CD4-positive, alpha-beta T cell treated with Interleukin-12 subunit alpha and Interleukin-12 subunit beta, for 1 hour (primary cell): ENCODE data around the gene RFT1.
"Not testable (repeated sequence)": the region's sequence is repeated elsewhere in the genome, so short reads cannot be mapped to it uniquely, and the experiment has no call there.

ENCODE experiments used
- DNase-seq: peaks from one replicate; pipeline ENCODE4 v3.0.0-alpha.2; 2020

RFT1 gene

DNA sequence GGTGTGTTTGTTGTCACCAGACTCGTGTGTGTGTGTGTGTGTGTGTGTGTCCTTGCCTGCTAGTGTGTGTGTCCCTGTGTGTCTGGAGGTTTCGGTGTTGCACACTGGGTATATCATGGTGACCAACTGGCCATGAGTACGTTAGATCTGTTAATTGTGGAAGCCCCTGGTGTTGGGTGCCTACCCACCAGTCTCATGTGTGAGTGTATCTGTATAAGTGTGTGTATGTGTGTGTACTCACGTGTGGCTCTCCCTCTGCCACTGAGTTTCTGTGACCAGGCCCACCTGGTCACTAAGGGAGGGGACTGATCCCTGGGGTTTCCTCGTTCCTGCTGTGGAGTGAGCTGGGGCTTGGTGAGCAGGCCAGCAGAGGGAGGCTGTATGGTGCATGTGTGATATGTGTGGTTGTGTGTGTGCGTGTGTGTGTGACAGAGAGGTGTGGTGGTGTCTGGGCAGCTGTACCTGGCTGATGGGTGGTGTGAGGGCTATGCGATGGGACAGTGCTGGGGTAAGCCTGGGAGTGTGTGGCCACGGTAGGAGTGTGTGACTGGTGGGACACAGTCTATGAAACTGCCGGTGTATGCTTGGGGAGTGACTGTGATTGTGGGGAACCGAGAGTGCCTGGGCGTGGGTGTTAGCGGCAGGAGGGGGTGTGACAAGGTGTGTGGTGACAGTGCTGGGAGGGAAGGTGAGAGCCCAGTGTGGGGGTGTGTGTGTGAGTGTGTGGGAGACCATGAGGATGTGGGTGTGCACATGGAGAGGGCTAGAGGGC lies 32.6 kb upstream of the RFT1 start:
- peak; percentile 74 for DNase-seq

DNA sequence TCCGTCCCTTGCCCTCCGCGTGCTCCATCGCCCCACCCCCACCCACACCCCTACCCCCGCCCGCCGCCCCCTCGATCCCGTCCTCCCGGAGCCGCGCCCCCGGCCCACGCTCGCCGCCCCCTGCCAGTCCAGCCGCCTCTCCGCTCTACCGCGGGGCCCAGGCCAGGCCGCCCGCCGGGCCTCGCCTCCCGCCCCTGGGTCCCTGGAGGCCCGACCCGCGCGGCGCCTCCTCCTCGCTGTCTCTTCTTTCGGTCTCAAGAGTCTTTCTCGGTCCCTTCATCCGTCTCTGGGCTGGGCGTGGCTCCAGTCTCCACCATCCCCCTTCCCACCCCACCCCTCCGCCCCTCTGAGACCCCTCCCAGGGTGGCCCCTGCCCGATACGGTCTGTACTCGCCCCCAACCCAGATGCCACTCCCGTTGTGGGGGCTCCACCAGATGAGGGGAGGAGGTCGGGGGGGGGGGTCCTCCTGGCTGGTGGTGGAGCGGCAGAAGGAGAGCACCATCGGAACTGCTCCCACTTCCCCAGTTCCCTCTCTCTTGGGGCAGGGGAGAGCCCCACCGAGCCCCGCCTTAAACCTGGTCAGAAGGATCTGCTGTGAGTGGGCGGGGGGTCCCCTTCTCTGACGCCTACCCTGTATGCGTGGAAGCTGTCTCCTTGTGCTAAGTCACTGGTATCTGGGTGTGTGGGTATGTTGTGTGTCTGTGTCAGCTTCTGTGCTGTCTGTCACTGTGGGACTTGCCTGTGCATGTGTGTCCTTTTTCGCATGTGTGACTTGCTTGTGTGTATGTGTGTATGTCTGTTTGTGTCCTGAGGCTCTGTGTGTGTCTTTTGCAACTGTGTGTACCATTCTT lies 31.8 kb upstream of the RFT1 start:
- peak; percentile 50 for DNase-seq

DNA sequence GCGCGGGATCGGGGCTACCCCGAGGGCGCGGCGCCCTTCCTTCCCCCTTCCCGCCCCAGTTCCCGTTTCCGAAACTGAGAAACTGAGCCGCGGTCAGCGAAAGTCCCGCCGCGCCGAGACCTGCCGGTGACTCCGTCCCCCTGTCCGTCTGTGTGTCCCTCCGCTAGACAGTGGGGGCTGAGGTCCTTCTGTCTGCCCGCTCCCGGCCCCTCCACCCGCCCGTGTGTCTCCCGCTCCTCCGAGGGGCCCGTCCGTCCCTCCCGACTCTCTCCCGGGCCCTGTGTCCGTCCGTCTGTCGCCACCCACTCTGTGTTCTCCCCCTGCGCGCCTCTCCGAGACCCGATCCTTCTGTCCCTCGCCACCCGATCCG lies 31.2 kb upstream of the RFT1 start:
- no peak for DNase-seq

DNA sequence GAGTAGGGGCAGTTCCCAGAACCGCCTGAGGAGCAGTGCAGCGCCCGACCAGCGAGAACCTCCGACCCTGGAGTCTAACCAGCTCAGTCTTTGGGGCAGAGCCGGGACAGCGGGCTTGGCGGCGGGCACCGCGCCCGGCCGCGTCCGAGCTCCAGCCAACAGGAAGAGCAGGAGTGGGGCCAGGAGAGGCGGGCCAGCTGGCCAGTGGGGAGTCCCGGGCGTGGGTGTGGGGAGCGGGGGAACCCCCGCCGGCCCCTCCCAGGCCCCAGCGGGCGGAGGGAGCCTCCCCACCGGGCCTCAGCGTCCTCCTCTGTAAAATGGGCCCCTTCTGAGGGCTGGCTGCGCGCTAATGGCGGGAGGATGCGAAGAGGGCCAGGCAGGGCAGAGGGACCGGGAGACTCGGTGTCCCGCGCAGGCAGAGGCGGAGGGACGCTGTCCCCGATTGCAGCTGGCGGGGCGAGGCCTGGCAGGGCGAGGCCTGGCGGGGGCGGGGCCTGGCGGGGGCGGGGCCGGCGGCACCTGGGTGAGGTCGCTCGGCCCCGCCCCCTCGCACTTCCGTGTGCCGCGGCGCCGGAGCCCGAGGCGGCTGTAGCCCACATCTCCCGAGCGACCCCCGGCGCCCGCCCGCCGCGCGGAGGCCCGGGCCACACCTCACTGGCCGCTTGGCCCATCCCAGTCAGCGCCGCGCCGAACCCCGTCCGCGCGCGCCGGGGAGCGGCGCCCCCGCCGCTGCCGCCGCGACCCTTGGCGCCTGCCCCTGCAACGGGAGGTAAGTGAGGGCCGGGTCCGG lies 30.6 kb upstream of the RFT1 start, which contains the start of gene PRKCD:
Gene PRKCD, plus strand, starts transcription at position 550 of the 790 bp plus-strand sequence. CDS start 17,214 bp downstream, outside the sequence.
- peak; percentile 83 for DNase-seq

DNA sequence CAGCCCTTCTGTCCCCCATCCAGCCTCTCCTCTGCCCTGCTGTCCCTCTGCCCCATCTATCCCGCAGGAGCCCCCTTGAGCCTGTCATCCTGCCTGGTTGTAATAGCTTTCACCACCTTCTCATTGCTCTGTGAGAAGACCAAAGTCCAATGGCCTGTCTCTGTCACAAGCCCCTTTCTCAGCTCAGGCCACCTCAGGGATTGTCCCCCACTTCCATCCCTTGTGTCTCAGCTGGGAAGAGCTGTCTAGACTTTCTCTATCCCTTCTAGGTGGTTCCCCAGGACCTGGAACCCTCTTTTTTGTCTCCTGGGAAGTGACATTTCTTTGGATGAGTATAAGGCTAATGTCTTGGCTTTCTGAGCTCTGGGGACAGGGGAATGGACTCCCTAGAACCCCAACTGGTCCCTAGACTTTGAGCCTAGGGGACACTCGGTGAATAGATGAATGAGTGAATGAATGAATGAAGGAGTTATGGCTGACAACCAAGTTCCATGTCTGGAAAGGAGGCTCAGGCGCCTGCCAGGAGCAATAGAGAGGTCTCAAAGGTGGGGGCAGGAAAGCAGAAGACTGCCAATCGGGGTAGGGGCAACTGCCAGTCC lies 29.9 kb upstream of the RFT1 start:
- DNase-seq, result no peak

DNA sequence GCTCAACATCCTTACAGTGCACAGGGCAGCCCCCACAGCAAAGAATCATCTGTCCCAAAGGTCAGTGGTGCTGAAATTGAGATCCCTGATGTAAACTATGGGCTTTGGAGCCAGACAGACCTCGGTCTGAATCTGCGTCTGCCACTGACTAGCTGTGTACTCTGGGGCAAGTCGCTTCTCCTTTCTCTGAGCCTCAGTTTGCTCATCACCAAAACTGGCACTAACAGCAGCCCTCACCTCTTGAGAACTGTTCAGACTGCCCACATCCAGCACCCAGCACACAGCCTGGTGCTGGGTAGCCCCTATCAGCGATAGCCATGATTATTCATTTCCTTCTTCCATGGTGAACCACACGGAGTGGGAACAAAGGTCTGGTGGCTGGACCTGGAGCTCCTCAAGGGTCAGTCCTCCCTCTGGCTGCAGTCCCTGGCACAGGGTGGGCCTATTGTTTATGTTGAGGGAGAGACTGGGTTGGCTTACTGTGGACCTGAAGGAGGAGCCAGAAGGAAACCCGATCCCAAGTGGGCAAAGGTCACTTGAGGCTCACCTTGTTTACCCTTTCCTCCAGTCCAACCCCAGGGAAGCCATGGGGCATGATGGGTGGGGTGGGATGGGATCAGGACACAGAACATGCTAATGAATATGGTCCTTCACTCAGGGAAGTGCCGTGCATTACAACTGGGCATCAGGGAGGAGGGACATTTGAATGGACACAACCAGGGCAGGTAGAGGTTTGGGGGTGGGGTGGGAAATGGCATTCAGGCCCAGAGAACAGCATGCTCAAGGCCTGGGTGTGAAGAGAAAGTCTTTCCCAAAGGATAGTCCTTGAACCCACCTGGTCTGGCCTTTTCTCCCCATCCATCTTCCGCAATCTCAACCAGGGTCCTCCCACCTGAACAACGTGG lies 29.2 kb upstream of the RFT1 start:
- DNase-seq, result no peak

DNA sequence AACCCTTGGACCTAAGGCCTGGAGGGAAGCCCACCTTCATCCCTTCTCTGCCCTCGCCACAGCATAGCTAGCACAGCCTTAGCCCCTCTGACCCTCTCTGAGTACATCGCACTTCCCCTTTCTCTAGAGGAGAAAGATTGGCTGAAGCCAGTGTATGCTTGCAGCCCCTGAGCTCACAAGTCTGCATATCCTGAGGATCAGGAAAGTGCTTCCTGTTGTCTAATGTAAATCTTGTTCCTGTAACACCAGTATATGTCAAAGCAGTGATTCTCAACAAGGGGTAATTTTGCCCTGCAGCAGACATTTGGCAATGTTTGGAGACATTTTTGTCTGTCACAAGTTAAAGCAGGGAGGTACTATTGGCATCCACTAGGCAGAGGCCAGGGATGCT lies 28.5 kb upstream of the RFT1 start:
- DNase-seq, result no peak

DNA sequence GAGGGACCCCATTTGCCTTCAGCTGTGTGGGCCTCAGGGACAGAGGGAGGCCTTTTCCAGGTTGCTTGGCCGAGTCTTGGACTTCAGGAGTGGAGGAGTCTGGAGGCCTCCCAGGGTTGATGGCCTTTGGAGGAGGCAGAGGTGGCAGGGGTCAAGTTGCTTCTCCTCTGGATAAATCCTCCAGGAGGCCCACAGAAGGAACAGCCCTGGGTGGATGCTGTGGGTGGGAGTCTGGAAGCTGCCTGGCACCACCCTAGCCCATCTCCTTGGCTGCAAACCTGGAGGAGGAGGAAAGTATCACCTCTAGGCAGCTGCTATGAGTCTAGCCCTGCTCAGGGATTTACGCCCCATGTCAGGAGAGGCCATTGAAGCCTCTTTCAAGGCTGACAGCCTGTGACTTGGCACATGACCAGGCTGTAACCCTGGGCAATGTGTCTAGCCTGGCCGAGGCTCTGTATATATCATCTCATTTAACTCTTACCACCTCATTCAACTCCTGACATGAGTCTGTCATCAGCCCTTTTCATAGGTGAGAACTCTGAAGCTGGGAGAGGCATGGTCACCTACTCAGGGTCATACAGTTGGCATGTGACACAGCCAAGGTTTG lies 27.8 kb upstream of the RFT1 start:
- DNase-seq, result no peak

DNA sequence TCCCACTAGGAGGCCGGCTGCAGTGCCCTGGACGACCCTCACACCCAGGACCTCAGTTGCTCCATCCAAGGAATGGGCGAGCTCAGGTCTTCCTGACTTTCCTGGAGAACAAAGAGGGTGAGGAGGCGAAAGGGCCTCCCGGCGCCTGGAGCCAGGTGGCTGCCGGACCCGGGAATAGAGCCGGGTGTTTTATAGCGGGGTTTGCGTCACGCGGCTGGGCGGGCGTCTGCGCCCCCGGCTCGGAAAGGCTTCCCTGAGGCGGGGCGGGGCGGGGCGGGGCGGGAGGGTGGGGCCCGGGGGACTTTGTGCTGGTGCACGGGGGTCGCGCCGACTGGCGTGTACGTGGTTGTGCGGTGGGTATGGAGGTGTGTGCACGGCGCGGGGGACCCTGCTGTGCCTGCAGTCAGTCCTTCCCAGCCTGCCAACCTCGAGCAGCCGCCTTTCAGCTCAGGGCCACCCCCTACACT lies 26.2 kb upstream of the RFT1 start:
- DNase-seq, result no peak

DNA sequence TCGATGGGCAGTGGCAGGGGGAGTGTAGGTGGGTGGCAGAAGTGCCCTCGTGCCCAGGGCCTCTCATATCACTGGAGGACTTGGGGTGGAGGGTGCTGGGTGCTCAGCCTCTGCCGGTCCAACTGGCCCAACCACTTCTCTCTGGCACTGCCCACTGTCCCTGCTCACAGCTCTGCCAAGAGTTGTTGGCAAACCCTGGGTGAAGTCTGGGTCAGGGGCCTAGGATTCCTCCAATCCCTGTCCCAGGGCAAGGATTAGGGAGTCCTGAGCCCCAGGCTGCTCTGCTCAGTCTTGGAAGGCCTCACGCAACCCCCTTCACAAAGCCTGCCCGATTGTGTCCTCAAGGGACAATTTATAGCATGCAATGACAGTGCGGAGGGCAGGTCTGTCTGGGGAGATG lies 25.5 kb upstream of the RFT1 start:
- no peak for DNase-seq

DNA sequence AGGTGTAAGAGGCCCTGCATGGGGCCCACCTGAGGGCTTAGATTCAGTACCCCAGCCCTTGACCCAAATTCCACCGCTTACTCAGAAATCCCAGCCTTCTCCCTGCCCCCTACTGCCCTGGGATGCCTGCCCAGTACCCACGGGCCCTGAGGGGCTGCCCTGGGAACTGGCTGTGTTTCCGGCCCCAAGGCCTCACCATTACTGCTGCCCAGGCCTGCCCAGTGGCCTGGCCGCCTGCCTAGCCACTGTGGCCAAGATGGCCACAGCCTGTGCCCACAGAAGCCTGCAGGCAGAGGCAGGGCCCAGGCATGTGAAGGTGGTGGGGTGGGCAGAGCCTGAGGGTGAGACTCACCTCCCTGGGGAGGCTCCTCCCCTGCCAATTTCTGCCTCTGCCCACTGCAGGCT lies 24.6 kb upstream of the RFT1 start:
- DNase-seq, result no peak

DNA sequence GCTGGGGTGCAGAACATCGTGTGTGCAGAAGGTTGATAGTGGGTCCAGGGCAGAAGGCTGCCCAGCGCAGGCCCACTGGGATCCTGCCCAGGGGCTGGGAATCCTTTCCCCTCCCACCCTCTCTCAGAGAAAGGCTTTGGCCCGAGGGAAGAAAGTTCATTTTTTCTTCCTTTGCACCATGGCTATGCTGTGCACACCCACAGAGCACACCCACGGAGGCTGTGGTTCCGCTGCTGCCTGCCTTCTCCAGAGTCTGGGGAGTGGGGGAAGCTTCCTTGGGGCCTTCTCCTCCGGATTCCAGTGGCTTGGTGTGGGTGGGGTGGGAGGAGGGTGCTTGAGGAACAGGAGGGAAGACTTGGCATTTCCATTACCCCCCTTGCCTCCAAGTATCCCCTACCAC lies 23.7 kb upstream of the RFT1 start:
- DNase-seq, result no peak

DNA sequence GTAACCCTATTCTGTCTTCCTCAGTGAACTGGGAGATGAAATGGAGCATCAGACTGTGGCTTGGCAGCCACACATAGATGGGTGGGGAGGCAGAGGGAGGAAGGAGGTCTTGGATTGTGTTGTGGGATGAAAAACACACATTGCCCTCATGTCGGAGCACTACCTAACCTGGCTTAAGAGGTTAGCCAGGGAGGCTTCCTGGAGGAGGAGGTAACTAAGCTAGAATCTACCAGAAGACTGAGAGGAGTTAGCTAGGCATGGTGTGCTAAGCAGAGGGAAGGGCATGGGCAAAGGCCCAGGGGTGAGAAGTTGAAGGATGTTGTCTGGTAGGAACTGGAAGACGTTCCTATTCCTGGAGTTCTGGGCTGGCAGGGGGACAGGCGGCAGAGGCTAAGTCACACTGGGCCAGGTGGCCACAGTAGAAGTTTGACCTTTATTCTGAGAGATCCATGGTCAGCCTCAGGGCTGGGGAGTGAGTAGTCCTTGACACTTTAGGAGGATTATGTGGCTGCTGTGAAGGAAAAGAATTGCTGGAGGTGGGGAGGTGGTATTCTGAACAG lies 23.1 kb upstream of the RFT1 start:
- DNase-seq, result no peak

DNA sequence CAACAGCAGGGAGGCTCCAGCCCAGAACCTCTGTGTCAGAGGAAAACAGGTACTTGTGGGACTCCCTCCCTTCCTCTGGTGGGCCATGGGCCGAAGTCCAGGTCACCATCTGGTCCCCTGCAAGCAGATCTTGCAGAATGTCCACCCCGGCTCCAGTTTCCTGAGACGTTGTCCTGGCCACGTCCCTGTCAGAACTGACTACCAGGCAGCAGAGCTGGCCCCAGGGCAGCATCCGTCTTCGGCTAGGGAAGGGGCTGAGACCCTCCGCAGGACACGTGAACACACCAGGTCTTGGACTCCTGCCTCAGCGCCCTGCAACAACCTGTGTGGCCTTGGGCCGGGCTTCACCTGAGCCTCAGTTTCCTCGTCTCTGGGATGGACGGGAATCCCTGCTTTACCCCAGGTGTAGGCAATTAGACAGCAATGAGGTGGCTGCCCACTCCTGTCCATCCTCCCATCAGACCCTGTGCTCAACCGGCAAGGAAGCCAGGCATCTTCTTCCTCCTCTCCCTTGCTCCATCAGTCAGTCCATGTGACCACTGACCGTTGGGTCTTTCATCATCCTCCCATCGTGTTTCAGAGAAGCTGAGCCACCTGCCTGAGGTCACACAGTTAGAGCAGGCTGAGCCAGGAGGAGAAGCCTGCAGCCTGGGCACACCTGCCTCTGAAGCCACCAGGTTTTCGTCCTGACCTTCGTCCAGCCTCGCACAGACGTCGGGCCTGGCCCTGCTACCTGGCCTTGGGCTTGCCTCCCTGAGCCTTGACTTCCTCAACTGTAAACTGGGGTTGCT lies 21.8 kb upstream of the RFT1 start:
- no peak for DNase-seq

DNA sequence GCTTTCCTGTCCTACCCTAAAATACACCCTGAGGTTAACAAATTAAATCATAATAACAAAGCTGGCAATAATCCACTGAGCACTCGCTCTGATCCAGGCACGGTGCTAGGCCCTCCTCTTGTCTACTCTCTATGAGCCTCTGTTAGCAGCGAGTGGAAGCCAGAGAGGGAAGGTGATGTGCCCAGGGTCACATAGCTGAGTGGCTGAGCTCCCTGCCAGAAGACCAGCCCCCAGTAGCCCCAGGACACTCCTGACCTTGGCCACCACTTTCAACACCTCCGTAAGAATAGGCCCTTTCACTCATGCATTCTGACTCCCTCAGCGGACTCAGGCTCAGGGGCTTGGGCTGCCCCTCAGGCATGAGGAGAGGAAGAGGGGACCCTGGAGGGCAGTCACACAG lies 21.2 kb upstream of the RFT1 start:
- no peak for DNase-seq

DNA sequence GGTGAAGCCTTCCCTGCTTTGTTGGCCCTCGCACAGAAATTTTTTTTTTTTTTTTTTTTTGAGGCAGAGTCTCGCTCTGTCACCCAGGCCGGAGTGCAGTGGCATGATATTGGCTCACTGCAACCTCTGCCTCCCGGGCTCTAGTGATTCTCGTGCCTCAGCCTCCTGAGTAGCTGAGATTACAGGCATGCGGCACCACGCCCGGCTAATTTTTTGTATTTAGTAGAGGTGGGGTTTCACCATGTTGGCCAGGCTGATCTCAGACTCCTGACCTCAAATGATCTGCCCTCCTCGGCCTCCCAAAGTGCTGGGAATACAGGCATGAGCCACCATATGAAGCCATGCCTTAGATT lies 20.8 kb upstream of the RFT1 start:
- DNase-seq, result not testable (repeated sequence)

DNA sequence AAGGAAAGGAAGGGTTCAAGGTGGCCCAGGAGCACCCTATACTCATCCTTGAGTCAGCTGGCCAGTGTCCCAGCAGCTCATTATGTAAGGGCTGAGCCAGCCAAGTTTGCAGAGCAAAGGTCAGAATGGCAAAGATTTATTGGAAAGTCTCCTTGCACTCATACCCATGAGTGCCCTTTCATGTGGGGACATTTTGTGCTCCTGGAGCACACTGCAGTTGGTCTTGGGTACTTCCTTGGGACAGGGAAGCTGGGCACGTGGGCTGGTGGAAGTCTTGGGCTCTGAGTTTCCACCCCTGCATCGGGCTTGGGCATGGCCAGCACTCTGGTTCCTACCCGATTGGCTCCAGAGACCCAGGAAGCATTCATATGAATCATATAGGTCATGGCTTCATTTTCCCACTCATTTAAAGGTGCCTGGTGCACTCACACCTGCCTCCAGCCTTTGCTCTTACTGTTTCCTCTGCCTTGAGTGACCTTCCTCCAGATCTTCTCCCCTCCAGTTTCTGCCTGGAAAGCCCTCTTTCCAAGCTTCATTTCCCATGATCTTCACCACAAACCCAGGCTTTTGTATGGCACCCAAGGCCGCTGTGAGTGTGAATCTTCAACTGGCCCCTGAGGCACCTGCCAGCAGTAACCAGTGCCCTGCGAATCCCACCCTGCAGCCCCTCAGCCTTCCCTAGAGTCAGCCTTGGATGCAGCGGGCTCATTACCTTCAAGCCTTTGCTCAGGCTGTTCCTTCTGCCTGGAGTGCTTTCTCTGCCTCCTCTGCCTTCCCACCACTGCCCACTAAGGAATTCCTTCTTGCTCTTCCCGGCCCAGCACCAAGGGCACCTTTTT lies 20.2 kb upstream of the RFT1 start:
- no peak for DNase-seq

DNA sequence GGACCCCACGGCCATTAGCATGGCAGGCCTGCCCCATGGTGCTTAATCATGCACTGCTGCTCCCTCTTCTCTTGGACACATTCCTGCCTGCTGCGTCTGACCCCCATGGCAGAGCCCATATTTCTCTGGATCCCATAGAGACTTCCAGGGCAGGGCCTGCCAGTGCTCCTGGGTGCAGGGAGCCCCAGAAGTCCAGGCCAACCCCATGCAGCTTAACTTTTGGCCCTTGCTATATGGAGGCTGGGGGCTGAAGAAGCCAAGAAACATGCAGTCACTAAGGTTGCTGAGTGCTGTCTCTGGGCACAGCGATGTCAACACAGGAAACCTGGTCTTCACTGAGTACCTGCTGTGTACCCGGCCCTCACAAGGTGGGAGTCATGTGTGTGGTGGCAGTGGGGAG lies 19.5 kb upstream of the RFT1 start:
- no peak for DNase-seq

DNA sequence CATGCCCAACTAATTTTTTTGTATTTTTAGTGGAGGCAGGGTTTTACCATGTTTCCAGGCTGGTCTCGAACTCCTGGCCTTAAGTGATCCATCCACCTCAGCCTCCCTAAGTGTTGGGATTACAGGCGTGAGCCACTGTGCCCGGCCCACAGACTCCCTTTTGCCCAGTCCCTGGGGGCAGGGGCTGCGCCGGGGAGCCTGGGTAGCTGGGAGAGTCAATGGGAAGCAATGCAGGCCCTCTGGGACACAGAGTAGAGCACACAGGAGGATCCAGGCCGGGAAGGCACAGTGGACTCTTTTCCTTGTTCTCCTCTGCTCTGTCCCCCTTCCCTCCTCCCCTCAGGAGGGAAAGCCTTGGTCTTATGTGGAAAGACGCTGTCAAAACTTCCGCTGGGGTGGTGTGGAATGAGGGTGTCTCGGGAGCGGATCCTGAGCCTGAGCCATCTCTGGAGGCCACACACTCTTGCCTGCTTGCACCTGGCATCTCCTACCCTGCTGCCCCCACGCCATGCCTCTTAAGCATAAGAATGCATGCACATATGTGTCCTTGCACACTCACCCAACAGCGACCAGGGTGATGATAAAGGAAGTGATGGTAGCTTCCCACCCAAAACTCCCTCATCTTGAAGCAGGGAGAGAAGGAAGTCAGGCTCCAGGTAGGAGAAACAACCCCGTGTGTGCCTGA lies 18.9 kb upstream of the RFT1 start:
- DNase-seq, result no peak
